HK-2 (cell line): ENCODE results near the gene SLC22A17.
"Not testable (repeated sequence)": the region's sequence is repeated elsewhere in the genome, so short reads cannot be mapped to it uniquely, and the experiment has no call there.

Source experiments
- DNase-seq: peaks from one replicate; pipeline ENCODE4 v3.0.0-alpha.2; 2018; ENCODE audit not compliant: unreplicated experiment

Gene SLC22A17

DNA sequence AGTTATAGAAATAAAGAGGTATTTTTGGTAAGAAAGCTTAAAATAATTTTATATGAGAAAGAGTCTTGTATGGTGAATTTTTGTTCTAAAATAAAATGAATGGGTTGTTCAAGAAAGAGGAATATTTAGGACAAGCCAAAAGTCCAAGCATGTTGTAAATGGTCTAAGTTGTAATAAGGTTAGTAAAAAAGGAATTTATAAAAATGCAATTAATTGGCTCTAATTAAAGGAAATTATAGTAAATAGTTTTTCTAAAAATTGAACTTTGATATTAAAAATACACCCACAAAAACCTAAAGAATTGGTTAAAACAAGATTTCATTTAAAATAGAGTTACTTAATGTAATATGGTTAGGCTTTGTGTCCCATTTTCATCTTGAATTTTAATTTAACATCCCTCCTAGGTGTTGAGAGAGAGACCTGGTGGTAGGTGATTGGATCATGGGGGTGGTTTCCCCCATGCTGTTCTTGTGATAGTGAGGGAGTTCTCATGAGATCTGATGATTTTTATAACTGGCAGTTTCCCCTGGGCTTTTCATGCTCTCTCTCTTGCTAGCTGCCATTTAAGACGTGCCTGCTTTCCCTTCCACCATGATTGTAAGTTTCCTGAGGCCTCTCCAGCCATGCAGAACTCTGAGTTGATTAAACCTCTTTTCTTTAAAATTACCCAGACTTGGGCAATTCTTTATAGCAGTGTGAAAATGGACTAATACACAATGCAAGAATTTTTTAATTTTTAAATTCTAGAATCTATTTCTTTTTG is 13.0 kb downstream of the SLC22A17 start:
- no peak for DNase-seq

DNA sequence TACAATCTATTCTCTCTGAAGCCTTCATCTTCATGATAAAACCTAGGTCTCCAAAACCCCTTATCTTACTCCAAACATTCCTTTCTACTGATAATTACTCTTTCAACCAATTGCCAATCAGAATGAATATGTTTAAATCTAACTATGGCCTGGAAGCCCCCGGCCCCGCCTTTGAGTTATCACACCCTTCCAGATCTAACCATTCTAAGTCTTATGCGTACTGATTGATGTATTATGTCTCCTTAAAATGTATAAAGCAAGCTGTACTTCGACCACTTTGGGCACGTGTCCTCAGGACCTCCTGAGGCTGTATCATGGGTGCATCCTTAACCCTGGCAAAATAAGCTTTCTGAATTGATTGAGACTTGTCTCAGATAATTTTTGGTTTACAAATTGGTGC is 17.1 kb downstream of the SLC22A17 start:
- no peak for DNase-seq

DNA sequence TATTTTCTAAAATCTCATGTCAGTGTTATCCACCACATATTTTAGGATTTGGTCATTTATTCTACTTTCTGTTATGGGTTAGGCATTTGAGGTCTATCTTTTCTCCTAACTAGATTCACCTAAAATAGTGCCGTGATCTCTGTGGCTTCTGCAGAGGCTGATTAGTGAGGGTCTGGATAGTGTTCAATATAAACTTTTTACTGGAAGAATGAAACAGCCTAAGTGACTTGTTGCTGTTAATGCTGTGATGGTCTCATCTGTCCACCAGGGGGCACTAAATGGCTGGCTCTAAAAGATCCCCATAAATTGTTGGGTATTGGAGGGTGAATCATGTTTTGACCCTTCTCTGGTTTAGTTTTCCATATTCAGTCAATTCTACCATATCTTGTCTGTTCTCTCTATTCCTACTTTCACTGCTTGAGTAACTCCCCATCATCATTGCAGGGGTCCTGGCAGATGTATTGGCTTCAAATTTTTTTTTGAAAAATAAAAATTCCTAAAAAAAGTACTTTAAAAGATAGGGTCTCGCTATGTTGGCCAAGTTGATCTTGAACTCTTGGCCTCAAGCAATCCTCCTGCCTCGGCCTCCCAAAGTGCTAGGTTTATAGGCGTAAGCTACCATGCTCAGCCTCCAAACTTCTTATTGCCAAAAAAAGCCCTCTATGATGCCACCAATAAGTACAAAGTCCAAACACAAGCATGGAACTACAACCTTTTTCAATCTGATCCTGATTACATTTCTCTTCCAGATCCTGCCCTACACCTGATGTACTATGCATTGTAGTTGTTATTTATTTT is 24.5 kb downstream of the SLC22A17 start:
- peak; percentile 48 for DNase-seq

DNA sequence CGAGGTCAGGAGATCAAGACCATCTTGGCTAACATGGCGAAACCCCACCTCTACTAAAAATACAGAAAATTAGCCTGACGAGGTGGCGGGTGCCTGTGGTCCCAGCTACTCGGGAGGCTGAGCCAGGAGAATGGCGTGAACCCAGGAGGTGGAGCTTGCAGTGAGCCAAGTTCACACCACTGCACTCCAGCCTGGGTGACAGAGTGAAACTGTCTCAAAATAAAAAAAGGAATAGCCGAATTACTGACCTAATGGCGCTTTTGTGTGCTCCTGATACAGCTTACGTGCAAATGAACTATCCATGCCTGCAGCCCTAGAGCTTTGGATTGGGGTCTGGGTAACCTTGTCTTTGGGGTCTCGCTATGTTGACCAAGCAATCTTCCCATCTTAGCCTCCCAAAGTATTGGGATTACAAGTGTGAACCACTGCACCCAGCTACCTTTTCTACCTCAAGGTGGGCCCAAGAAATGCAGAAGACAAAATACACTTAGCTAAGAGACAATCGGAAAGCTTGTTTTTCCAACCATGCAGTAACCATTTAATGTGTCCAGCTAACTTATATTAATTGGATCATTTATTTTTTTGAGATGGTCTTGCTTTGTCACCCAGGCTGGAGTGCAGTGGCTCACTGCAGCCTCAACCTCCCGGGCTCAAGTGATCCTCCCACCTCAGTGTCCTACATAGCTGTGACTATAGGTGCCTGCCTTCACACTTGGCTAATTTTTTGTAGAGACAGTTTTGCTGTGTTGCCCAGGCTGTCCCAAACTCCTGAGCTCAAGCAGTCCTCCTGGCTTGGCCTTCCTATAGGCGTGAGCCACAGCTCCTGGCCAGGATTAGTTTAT is 26.0 kb downstream of the SLC22A17 start:
- DNase-seq, result no peak

DNA sequence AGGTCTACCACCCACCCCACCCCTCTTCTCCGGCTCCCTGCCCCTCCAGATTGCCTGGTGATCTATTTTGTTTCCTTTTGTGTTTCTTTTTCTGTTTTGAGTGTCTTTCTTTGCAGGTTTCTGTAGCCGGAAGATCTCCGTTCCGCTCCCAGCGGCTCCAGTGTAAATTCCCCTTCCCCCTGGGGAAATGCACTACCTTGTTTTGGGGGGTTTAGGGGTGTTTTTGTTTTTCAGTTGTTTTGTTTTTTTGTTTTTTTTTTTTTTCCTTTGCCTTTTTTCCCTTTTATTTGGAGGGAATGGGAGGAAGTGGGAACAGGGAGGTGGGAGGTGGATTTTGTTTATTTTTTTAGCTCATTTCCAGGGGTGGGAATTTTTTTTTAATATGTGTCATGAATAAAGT is 26.9 kb downstream of the SLC22A17 start:
- DNase-seq, result not testable (repeated sequence)

DNA sequence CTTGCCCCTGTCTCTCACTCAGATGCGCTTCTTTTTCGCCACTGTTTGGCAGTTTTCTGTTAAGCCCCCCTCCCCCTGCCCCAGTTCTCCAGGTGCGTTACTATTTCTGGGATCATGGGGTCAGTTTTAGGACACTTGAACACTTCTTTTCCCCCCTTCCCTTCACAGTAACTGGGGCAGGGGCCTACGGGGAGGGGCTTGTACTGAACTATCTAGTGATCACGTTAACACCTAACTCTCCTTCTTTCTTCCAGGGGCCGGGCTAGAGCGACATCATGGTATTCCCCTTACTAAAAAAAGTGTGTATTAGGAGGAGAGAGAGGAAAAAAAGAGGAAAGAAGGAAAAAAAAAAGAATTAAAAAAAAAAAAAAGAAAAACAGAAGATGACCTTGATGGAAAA is 27.7 kb downstream of the SLC22A17 start:
- DNase-seq, result no peak

DNA sequence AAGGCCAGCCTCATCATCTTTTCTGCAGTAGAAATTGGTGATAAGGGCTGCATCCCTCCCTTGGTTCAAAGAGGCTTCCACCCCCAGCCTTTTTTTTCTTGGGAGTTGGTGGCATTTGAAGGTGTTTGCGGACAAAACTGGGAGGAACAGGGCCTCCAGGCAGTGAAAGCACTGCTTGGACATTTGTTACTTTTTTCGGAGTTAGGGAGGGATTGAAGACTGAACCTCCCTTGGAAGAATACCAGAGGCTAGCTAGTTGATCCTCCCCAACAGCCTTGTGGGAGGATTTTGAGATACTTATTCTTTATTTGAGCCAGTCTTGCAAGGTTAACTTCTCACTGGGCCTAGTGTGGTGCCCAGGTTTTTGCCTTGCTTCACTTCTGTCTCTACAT is 28.2 kb downstream of the SLC22A17 start:
- DNase-seq, result no peak

DNA sequence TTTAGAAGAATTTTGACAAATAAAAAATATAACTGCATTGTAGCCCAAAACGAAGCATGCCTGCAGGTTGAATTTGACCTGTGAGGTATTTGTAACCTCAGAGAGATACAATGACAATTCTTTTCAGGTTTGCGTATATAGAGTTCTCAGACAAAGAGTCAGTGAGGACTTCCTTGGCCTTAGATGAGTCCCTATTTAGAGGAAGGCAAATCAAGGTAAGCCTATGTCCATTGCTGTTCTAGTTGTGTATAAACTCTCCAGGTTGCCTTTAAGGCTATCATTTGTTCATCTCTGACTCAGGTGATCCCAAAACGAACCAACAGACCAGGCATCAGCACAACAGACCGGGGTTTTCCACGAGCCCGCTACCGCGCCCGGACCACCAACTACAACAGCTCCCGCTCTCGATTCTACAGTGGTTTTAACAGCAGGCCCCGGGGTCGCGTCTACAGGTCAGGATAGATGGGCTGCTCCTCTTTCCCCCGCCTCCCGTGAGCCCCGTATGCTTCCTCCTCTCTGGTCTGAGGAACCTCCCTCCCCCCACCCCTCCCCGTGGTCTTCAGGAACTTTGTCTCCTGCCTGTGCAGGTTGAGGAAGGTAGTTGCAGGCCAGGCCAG is 28.7 kb downstream of the SLC22A17 start:
- DNase-seq, result no peak

DNA sequence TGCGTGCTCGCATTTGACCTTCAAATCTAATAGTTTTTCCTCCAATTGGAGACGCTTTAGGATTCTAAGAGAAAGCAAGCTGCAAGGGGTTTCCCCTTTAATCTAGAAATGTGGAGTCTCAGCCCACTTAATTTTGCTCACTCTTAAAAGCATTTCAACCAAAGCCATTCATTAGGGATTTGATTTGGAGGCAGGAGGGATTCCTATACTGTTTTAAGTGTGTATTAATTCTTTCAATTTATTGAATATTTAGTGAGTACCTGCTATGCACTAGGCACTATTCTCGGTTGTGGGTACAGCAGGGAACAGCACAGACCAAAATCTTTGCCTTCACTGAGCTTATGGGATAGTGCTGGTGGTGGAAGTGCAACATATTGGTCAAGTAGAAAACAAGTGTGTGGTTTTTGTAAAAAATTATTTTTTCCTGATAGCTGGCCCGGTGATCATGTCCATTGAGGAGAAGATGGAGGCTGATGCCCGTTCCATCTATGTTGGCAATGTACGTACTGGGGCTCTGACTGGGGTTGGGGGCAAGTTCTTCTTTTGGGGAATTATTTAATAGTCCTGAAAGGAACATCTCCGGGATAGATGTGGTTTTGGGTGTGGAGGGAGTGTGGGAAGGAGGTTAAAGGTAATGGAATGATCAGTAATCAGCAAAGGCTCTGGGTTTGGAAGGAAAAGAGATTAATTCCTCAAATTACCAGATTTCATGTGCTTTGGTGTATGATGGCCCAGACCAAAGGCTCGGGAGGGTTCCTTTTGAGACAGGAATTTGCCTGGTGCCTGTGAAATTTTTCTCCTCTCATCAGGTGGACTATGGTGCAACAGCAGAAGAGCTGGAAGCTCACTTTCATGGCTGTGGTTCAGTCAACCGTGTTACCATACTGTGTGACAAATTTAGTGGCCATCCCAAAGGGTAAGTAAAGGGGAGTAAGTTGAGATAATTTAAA is 29.8 kb downstream of the SLC22A17 start:
- no peak for DNase-seq

DNA sequence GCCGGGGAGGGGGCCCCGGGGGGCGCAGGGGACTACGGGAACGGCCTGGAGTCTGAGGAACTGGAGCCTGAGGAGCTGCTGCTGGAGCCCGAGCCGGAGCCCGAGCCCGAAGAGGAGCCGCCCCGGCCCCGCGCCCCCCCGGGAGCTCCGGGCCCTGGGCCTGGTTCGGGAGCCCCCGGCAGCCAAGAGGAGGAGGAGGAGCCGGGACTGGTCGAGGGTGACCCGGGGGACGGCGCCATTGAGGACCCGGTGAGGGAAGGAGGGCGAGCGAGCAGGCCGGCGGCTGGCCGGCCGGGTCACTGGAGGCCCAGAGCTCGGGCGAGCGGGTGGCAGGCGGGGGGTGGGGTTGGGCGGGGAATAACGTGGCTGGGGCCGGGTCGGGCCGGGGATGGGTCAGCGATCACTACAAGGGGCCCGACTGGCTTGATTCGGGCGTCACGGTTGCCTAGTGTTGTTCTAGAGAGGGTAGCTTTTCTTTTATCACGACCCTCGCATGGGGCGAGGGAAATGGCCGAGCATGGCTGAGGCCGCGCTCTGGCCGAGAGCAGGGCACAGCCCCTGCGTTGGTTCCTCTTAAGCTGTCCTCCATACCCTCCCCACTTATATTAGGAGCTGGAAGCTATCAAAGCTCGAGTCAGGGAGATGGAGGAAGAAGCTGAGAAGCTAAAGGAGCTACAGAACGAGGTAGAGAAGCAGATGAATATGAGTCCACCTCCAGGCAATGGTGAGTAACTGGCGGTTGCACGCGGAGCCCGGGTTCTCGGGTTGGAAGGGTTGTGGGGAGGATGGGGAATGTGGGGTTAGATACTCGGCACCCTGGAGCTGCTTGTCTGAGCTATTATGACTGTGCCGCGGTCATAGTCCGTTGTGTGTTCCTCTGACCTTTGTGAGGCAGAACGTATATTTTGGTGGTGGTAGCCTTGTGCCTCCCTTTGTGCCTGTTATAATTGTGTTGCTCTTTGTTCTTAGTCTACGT is 30.8 kb downstream of the SLC22A17 start:
- peak; percentile 67 for DNase-seq

DNA sequence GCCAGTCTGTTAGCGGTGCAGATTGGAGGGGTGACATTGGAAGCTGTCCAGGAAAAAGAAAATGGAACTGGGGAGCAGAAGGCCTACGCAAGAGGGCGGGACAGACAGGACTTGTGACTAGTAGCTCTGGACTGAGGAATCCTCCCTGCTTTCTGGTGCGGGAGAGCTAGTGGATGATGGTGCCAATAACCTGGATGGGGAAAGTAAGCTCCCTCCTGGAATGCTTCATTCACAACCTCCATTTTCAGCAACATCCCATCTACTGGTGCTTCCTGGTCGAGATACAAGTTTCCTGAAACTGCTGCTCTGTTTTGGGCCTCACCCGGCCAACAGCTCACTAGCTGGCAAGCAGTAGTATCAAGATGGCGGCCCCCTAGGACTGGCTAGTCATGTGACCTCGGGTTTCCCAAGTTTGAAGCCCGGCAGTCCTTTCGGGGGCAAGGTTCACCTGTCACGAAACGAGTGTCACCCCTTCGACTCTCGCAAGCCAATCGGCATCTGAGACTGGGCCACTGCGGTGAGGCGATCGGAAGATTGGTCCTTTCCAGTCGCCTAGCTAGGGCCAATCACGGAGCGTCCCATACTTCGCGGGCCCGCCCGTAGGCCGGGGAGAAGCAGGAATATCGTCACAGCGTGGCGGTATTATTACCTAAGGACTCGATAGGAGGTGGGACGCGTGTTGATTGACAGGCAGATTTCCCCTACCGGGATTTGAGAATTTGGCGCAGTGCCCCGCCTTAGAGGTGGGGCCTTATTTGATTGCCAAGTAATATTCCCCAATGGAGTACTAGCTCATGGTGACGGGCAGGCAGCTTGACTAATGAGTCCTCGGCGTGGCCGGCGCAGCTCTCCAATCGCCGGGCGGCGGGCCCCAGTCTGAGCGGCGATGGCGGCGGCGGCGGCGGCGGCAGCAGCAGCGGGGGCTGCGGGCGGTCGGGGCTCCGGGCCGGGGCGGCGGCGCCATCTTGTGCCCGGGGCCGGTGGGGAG is 31.8 kb downstream of the SLC22A17 start, which contains the start of gene PABPN1:
TSS of gene PABPN1 (plus strand) at position 874 of the 988 bp plus-strand sequence. CDS start at position 887, 13 bp downstream.
- peak; percentile 98 for DNase-seq

DNA sequence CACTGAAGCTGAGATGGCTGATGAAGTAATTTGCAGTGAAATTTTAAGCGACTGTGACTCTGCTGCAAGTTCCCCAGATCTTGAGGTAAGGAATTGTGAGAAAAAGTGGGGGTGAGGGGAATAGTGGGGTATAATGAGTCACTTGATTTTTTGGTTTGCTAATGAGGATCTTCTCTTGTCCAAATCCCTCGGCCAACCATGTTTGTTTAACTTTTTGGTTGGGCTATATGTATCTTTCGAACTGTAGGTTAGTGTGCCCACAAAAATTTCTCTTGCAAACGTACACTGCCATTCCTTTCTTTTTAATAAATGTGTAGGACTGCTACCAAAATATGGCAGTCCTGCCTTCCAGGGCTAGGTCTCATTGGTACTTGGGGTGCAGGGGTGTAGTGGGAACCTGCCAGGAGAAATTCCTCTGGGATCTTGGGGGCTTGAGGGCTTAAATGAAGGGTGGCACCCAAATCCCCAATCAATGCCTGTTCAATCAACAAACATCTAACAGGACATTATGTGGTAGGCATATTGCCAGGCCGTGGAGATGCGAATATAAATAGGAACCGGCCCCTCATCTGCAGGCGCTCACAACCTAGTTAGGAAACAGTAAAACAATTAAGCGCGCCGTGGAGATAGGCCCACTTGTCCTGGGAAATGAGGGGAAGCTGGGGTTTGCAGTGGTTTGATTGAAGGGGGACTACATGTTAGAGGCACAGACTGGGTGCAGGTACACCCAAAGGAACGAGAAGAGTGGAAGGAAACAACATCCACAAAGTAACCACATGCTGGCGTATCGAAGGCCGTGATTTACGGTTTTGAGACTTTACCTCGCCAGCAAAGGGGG is 32.7 kb downstream of the SLC22A17 start:
- DNase-seq, result no peak

DNA sequence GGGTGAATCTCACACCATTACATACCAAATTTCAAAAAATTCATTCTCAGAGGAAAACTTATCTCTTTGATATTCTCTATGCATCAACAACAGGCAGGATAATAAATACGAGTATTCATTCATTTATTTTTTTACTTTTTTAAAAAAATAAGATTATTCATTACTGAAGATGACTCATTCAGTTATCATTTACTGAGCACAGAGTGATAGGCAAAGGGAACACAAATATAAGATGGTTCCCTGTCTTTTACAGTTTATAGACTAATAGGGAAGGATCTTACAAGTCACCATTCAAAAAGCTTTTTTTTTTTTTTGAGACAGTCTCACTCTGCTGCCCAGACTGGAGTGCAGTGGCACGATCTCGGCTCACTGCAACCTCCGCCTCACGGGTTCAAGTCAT is 36.4 kb downstream of the SLC22A17 start:
- no peak for DNase-seq

DNA sequence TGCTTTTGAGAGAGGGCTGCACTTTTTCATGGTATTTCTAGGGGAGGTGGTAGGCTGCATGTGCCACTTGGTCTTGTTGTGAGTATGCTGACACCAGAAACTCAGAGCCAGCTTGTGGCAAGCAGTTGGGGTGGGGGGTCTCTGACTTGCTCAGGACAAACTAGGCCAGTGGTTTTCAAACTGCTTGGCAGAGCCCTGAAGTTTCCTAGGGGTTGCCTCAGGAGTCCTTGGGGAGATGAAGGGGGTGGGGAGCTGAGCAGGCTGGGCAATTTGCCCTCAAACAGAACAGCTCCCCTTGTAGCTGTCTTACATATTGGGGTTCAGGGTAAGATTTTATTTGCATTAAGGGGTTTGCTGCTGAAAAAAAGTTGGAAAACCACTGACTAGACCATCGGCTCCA is 42.1 kb downstream of the SLC22A17 start:
- DNase-seq, result no peak

DNA sequence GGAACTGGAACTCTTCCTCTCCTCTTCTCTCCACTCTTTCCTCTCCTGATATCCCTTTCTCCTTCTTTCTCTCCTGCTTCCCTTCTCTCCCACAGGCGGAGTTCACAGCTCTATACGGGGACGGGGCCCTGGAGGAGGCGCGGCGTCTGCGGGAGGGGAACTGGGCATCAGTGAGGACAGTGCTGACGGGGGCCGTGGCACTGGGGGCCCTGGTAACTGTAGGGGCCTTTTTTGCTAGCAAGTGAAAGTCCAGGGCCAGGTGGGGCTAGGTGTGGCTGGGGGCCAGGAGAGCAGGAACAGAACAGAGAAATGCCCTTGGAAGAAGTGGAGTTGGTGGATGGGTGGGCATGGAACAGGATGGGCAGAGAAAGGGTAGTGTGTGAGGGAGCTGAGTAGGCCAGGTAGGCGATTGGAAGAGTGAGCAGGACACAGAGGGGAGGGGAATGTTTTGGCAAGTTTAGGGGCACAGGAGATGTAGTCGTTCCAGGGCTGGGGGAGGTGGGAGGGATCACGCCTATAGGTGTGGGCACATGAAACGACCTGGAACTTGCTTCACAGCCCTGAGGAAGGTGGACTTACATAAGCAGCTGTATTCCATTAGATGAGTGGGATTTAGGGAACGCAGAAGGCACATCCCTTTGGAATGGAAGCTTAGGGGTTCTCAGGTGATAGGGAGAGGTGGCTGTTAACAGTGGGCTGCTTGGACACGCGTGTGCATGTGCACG is 43.8 kb downstream of the SLC22A17 start:
- DNase-seq, result no peak
